Activated CD8-positive, alpha-beta memory T cell treated with anti-CD3 and anti-CD28 coated beads, Interleukin-2, amount 50 U/mL, for 24 hours (primary cell): ENCODE results near the gene CCDC188.

Experiments
- DNase-seq: peaks from one replicate; pipeline ENCODE4 v3.0.0-alpha.2; 2020; ENCODE audit errors: extremely low read depth

CCDC188 gene

DNA sequence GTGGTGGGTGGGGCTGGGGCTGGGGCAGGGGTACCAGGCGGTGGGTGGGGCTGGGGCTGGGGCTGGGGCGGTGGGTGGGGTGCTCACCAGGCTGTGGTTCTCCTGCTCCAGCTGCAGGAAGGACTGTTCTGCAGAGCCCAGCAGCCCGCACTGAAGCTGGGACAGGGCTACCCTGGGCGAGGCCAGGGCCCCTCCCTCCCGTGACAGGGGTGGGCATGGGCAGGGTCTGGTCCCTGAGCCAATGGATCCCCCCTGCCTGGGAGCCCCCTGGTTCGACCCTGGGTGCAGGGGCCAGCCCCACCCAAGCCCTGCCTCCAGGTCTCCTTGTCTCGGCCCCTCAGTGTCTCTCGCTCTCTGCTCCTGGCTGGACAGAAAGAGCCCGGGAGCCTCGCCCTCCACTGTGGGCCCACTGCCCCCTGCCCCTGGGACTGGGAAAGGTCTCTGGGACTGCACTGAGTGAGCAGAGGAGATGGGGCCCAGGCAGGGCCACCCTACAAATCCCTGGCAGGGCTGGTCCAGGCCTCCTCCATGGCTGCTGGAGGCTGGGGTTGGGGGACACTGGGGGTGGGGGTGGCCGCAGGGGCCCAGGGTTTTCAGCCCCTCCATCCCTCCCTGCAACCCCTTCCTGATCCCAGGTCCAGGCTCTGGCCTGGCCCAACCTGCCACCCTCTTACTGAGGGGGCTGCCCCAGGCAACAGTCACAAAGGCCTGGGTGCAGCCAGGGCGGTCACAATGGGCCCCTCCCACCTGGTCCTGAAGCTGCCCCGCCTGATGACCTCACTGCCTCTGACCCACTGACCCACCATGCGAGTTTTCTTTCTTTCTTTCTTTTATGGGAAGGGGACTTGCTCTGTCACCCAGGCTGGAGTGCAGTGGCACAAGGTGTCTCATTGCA is at the start of gene CCDC188:
CCDC188 (minus strand) TSS at position 675 of the 895 bp plus-strand sequence; CDS start at position 606, 69 bp downstream.
- no peak for DNase-seq

DNA sequence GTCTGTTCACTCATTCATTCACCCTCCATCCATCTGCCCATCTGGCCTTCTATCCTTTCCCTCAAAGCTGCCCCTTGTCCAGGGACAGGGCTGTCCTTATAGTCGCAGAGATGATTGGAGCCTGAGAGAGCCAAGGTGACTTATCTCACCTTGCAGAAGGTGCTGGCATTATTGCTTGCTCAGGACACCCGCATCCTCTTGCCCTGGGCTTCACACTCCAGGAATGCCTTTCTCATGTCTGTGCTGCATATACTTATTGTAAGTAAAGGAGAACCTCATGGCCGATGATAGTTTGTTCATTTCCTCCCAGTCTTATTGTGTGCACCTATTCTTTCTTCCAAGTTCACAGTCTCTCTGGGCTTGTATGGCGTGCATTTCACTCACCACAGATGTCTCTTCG is 49.1 kb upstream of the CCDC188 start:
- DNase-seq: no peak

DNA sequence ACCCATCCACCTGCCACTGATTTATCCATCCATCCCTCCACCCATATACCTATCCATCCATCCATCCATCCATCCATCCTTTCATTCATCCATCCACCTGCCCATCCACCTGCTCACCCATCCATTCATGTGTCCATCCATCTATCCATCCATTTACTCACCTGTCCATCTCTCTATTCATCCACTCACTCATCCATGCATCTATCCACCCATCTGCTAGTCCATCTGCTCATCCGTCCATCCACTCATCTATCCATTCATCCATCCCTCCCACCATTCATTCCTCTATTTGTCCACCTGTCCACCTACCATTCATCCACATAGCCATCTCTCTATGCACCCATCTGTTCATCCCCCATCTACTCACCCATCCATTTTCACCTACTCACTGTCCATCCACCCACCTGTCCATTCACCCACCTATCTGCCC is 48.6 kb upstream of the CCDC188 start:
- DNase-seq: no peak

DNA sequence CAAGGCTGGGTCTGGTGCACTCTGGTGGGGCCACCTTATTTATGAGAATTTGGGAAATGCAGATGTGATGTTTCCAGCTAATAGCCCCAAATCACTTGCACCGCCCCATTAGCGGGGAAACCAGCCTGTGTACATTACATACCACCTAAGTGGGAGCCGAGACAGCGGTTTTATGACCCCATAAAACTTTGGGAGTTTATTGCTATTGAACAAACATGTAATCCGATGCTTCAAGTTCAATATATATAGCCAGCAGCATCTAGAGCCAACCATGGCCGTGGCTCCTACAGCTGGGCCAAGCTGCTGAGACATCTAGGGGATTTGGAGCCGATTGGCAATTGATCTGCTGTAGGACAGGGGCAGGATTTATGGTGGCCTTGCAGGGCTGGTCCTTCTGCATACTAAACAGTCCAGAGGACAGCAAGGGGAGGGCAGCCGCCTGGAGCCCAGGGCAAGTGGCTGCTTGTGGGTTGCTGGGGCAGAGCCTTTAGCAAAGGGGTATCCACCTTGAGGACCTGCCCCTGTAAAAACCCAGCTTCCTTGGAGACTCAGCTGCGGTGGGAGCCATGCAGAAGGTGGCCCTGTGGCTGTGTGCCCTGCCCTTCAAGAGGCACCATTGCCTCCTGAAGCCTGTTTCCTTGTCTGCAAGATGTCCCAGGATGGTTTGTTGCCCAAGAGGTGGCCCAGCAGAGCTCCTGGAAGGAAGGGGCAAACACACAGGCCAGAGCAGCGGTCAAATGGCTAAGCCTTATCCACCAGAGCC is 47.9 kb upstream of the CCDC188 start:
- DNase-seq: no peak

DNA sequence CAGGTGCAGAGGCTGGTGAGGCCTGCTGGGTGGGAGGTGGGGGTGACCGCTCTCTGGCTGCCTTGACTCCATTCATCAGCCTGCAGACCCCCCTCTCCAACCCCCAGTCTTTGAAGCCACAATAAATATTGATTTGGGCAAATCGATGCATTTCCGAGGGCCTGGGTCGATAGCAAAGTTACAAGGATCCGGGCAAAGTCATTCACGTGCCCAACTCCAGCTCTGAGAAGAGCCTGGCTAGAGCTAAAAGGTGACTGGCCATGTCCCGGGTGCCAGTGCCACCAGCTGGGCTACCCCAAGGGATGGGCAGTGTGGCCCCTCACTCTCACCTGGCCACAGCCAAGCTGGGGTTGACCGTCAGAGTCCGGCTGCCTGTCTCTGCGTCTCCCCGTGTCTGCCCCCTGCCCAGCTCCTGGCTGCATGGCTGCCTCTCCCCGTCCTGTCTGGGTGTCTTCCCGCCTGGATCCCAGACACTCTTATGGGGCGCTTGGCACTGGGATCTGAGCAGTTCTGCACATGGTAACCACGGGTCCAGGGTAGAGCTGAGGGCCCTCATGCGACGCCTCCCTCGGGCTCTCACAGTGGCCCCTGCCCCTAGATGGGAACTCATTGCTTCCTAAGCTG is 46.7 kb upstream of the CCDC188 start:
- no peak for DNase-seq

DNA sequence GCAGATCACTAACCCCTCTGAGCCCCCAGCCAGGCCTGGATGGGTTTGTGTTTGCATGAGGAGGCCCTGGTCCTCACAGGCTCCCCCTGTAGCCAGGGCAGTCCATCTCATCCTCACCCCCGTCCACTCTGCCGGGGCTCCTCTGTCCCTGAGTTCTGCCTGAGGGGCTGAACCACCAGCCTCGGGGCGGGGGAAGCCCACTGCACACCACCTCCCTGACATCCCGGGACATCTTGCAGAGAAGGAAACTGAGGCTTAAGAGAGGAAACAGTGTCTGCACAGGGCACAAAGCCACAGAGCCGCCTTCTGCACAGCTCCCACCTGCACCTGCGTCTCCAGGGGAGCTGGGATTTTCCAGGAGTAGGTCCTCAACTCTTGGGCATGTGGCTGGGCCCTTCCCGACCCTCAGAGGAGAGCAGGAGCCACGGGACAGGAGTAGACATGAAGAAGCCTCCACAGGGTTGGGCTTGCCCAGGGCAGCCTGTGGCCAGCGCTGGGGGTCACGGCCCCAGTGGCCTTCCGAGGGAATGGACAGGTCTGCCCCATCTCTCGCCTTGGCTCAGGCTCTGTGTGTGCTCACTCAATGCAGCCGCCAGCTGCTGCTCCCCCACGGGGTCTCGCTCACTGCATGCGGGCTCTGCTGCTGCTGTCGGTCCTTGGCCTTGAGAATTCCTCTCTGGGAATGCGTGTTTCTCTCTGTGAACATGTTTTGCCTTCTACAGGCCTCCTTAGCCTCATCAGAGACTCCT is 45.4 kb upstream of the CCDC188 start:
- DNase-seq: no peak

DNA sequence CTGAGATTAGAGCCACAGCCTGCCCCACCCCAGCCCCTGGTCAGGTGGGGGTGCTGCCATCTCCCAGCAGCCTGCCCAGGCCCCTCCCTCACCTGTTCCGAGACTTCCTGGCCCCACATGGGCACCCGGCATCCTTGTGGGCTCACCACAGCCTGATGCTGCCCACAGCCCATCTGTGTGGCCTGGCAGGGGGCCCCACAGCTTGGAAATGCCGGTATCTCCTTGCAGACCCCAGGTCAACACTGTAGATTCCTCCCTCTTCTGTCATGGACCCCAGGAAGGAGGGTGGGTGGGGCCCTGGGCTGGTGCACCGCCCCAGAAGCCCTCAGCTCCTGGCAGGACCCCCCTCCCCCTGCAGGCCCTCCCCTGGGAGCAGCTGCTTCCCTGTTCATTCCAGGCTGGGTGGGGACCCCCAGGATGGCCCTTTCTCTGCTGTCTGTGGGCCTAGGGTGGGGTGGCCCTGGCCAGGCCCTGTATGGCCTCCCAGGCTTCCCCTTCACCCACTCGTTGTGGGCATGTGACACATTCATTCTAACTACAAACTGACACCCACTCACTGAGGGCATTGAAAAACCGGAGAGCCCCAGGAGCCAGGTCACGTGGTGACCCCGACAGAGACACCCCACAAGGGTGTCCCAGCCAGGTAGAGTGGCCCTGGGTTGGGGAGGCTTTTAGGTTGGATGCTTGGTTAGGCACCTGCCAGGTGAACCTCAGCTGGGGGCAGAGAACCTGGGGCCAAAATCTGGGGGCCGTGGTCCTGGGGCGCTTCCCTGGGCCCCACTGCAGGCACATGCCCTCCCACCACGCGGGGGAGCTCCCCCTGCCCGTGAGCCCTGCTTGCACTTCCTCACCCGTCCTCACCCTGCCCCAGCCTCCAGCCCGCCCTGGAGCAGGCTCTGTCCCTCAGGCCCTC is 44.1 kb upstream of the CCDC188 start:
- DNase-seq: no peak

DNA sequence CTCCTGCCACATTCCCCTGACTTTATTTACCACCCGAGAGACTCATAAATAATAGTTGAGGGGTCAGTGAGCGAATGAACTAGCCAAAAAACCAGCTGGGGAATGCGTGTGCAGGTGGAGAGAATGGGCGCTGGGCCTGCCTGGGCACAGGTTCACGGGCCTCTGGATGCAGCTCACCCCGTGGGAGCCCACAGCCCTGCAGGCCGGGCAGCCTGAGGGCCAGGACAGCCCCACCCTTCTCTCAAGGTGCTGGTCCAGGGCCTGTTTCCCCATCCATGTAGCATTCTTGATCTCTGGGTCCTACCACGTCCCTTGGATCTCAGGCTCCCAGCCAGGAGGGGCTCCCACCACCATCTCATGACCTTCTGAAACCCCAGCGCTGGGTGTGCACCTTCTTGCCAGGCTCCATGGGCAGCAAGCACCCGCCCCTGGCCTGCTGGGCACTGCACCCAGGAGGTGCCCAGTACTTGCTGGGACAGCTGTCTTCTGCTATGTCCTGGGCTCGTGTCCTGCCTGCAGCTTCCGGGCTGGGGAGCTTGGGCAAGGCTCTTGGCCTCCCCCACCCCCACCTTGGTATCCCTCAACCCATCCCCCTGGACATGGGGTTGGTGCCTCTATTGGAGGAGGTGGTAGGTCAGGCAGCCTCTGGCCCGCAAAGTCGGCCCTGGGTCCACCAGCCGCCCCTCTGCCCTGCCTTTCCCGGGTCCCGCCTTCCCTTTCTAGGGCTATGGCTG is 43.1 kb upstream of the CCDC188 start:
- no peak for DNase-seq

DNA sequence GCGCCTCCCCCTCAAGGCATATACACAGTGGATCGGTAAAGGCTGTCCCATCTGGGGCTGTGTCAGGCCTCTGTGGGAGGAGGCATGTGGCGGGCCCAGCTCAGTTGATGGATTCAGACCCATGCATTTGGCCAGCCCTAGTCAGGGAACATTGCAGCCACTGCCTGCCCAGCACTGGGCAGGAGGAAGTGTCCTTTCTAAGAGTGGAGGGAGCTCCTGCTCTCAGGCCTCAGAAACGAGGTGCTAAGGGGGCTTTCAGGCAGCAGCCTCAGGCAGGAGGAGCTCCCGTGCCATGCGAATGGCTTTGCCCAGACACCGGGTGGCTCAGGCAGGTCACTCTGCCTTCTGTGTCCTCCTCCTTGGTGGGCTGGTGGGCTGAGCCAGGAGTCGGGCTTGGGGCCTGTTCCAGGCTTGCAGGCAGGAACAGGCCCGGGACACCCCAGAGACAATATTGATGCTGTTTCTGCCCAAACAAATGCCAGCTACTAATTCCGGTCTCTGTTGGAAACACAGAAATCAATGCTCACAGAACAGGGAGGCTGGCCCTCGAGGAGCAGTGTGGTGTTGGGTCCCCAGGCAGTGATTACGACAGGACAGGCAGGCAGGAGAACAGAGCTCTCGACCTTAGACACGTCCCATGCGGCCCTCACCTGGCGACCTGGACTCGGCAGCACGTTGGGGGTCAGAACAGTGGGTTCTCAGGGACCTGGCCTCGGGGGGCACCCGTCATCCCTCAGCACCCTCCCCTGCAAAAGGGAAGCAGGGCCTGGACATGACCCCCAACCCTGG is 42.3 kb upstream of the CCDC188 start:
- no peak for DNase-seq

DNA sequence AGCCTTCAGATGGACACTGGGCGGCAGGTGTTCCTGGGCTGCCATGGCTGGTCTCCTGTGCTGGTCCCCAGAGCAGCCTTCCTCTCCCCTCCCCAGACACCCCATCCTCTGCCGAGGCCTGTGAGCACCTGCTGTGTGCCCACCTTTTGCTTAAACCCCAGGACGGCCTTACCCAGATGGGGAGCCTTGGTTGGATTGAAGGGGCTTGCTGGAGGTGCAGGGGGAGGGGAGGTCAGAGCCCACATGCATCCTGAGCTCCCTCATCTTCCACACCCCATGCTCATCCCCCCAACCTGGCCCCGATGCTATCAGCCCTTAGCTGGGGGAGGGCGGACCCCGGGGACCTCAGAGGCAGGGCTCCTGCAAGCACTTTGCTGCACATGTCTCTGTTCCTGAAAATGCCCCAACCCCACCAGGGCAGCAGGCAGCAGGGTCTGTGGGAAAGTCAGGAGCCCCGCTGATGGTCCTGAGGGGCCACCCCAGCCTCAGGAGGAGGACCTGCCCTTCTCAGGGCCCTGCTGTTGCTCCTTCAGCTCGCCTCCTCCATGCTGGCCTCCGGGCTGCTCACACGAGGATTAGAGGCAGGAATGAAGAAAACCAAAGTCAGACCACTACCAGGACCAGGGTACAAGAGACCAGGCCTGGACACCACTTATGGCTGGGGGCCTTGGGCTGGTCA is 41.6 kb upstream of the CCDC188 start:
- no peak for DNase-seq

DNA sequence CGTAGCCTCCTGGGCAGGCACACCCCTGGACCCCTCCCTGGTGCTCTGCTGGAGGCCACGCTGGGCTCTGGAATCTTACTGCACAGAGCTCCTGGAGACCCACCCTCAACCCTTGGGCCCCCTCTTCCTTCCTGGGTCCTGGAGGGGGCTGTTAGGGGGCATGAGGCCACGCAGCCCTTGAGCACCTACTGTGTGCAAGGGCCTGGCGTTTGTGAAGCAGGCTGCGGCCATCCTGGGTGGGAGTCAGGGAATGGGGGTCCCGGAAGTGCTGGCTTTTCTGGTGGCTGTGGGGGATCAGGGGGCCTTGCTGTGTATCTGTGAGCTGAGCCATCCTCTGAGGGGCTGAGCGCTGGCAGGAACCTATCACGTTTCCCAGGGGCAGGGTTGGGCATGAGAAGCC is 40.9 kb upstream of the CCDC188 start:
- no peak for DNase-seq

DNA sequence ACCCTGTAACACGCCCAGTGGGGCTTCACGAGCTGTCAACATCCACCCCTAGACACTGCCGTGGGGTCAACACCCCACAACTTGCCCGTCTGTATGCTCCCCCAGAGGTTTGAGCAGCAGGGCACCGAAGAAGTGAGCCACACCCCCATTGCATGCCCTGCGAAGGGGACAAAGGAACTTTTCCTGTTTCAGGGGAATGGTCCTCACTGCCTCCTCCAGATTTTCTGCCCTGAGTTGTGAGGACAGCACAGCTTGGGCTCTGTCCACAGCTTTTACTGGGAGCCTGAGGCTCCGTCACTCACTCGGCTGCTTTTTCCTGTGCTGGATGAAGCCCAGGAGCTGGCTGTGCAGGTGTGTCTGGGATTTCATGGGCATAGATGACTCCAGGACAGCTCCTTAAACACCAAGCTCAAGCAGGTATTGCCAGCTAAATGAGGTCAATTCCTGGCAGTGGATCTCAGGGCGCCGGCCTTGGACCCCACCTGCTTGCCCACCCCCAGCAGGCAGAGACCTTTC is 40.2 kb upstream of the CCDC188 start:
- no peak for DNase-seq

DNA sequence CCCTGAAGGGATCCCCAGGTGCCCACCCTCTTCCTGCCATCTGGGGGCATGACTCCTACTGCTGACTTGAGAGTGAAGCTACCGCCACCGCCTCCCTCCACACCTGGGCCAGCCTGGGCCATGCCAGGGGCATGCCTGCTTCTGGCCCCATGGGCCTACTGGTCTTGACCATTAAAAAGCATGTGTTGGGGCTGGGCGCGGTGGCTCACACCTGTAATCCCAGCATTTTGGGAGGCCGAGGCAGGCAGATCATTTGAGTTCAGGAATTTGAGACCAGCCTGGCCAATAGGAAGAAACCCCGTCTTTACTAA is 37.7 kb upstream of the CCDC188 start:
- no peak for DNase-seq

DNA sequence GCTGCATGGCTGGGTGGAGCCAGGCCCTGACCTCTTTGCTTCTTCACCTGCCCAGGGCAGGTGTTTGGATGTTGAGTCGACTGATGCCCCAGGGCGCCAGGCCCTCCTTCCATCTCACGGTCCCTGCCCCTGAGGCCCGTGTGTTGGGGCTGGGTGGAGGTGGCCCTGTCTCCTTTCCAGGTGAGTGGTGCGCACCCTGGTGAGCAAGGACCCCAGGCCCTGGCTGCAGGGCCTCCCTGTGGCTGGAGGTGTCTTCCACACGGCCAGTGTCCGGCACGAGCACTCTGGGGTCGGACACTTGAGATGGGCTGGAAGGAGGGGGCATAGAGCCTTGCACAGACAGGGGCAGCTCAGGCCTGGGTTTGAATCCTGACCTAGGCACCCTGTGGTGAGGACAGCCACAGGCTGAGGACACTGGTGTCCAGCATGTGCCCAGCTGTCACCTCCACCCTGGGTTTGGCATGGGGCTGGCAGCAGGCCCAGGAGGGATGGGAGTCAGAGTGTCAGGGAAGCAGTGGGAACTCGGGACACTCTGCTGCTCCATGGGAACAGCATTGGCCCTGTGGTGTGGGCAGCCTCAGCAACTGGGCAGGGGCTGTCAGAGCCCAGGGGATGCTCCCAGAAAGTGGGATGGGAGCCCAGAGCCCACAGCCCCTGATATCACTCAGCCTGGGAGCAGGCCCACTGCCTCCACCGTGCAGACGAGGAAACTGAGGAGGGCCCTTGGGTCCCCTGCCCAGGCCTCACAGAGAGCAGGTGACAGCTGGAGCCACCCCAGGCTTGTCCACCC is 37.1 kb upstream of the CCDC188 start:
- DNase-seq: no peak

DNA sequence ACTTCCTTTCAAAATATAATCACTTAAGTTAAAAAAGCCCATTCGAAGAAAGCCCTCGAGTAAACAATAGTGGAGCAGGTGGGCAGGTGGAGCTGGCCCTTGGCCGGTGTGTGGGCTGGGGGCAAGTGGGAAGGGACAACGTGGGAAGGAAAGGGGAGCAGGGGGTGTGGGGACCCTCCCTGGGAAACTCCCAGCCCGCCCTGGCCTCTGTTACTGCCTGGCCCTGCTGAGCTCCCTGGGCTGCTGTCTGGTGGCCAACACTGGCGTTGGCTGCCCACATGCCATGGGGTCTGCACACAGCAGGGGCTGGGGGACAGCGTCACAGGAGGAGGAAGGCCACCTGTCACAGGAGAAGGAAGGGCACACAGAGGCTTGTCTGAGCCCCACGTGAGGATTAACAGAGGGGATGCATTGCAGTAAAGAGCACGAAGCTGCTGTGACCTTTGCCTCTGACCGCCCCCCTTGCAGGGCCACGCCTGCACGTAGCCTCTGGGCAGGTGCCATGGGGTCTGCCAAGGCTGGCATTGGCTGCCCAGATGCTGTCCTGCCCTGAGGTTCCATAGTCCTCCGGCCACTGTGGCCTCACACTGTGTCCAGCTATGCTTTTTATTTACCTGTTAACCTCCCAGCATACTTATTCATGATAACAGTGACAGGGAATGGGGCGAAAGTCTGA is 36.2 kb upstream of the CCDC188 start:
- no peak for DNase-seq

DNA sequence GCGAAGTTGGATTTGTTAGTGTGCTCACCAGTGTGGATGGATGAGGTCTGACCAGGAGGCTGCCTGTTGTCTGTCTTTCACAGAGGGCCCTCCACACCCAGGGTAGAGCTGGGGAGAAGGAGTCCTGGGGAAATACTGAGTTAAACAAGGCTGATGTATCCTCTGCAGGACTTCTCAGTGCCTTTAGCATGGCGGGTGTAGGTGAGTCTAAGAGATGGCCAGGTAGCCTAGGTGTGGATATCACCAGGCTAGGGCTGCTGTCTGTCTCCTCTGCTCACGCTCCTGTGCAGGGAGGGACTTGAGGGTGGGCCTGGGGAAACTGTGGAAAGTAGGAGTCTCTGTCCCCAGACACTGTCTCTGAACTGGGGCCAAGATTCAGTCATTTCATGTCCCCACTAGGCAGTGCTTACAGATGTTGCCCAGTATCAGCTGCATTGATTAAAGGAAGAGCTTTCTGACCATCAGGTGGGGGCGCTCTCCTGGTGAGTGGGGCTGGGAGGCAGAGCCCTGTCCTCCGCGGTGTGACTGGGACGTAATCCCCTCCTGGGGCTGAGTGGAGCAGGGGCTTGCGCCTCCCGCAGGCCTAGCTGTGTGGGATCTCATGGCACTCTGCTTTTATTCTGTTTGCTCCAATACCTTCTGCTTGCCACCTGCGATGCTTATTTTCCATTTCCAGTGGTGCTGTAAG is 35.5 kb upstream of the CCDC188 start:
- no peak for DNase-seq

DNA sequence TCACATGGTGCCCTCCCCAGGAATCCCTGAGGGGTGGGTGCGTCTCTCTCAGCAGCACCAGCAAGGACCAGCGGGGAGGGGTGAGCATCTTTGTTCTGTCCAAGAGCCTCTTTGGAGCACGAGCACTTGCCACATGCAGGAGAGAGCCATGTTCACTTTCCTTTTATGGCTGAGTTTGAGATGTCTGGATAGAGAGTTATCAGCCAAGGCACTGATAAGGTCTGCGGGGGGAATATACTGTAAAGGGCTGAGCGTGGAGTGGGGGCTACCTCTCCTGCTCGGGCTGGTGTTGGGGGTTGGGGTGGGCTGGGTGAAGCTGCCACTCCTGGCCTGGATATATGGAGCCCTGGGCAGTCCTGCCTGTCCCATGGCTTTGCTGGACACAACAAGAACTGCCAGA is 34.9 kb upstream of the CCDC188 start:
- no peak for DNase-seq
